Hepatocyte (in vitro differentiated cells): ENCODE results near the gene ENAH. TPM values are rescaled to one million over a fixed set of nuclear protein-coding genes. Genes with fewer than 3 reads are reported as not detected.
A peak's percentile ranks its signal among the peaks of the same experiment; 100 is the strongest.

Source experiments
- DNase-seq: peaks from one replicate; pipeline ENCODE4 v3.0.0-alpha.2; 2016; ENCODE audit warnings: low spot score
- H2AFZ ChIP-seq: fragments of 200-600 bp; sonication (generic); 2 replicates; pipeline ENCODE4 v1.6.0; 2016; ENCODE audit warnings: antibody characterized with exemption, mild to moderate bottlenecking
- H3K27ac ChIP-seq: fragments of 200-600 bp; sonication (generic); 2 replicates; pipeline ENCODE4 v1.5.1; 2016; ENCODE audit warnings: mild to moderate bottlenecking
- H3K27me3 ChIP-seq: fragments of 200-600 bp; sonication (generic); 2 replicates; pipeline ENCODE4 v1.6.1; 2016
- H3K36me3 ChIP-seq: fragments of 200-600 bp; sonication (generic); replicated peaks from 2 replicates; pipeline ENCODE4 v1.5.1; 2016; ENCODE audit warnings: low read depth; ENCODE audit not compliant: insufficient read depth
- H3K4me1 ChIP-seq: fragments of 200-600 bp; sonication (generic); 2 replicates; pipeline ENCODE4 v1.5.1; 2016; ENCODE audit warnings: mild to moderate bottlenecking, moderate library complexity; ENCODE audit not compliant: insufficient read depth
- H3K4me2 ChIP-seq: fragments of 200-600 bp; sonication (generic); 2 replicates; pipeline ENCODE4 v1.6.0; 2016
- H3K4me3 ChIP-seq: fragments of 200-600 bp; sonication (generic); 2 replicates; pipeline ENCODE4 v1.5.1; 2016; ENCODE audit warnings: mild to moderate bottlenecking
- H3K79me2 ChIP-seq: fragments of 200-600 bp; sonication (generic); 2 replicates; pipeline ENCODE4 v1.6.0; 2017; ENCODE audit warnings: mild to moderate bottlenecking
- H3K9me2 ChIP-seq: fragments of 200-600 bp; sonication (generic); replicated peaks from 2 replicates; pipeline ENCODE4 v1.6.0; 2017; ENCODE audit warnings: mild to moderate bottlenecking; ENCODE audit not compliant: insufficient read depth
- H3K9me3 ChIP-seq: fragments of 200-600 bp; sonication (generic); 2 replicates; pipeline ENCODE4 v1.5.1; 2016; ENCODE audit warnings: low read depth, mild to moderate bottlenecking
- H4K20me1 ChIP-seq: fragments of 200-600 bp; sonication (generic); 2 replicates; pipeline ENCODE4 v1.6.0; 2016; ENCODE audit warnings: mild to moderate bottlenecking; ENCODE audit not compliant: insufficient read depth, poor library complexity, severe bottlenecking
- CTCF ChIP-seq: fragments of 200-600 bp; sonication (generic); IDR thresholded peaks from 2 replicates; pipeline ENCODE4 v1.5.1; 2016; ENCODE audit warnings: antibody characterized with exemption, mild to moderate bottlenecking; ENCODE audit not compliant: poor library complexity
- EZH2 ChIP-seq: fragments of 200-600 bp; sonication (generic); IDR thresholded peaks from 2 replicates; pipeline ENCODE4 v1.6.1; 2016; ENCODE audit warnings: antibody characterized with exemption, mild to moderate bottlenecking, borderline replicate concordance
- EZH2phosphoT487 ChIP-seq: fragments of 200-600 bp; sonication (generic); IDR thresholded peaks from one replicate; pipeline ENCODE4 v1.6.1; 2018; ENCODE audit warnings: antibody characterized with exemption, mild to moderate bottlenecking, low read depth, moderate library complexity; ENCODE audit not compliant: unreplicated experiment, severe bottlenecking
- WGBS: methylation state at CpG from one replicate; pipeline ENCODE4 v1.1.6; 2016; ENCODE audit warnings: low lambda C conversion rate; ENCODE audit errors: missing lambda C conversion rate; 5-methylcytosine and 5-hydroxymethylcytosine counted together
- polyA plus RNA-seq: library from polyadenylated mRNA; unstranded; fragments of >200 nt; fragmentation: Nextera tagmentation; extraction: Ambion mirVana; gene quantifications from 2 replicates; pipeline ENCODE4 v1.2.1, GENCODE V29; 2016
- total RNA-seq: library from RNA; depleted of rRNA; stranded (reverse); fragments of >200 nt; gene quantifications from 2 replicates; pipeline ENCODE4 v1.2.3, GENCODE V29; 2014

Gene ENAH
- total and polyA plus RNA-seq, 2 experiments from 2014 or later, result 51.3 to 115 TPM

- peak overlapping the region; percentile 41 for H3K4me2 ChIP-seq
- TF ChIP-seq CTCF (no peak), EZH2phosphoT487 (no peak), EZH2 (no peak)
- no peaks in the 10 kb centered on the region for H3K36me3 ChIP-seq
- H3K27ac ChIP-seq, result peak overlapping the region; percentile 68
- peaks cover 29% of the 10 kb centered on the region for H3K4me1 ChIP-seq
- WGBS, result 89% methylated on average over 7 of the region's 7 CpGs
- H3K79me2 ChIP-seq, result peaks cover 93% of the 10 kb centered on the region
- H3K4me3 ChIP-seq, result no peak overlapping the region
- H3K27me3 ChIP-seq, result no peaks in the 10 kb centered on the region
- no peaks in the 10 kb centered on the region for H3K9me2 ChIP-seq
- H3K9me3 ChIP-seq, result no peaks in the 10 kb centered on the region
- no peak for DNase-seq
- no peak overlapping the region for H2AFZ ChIP-seq
- H4K20me1 ChIP-seq, result peaks cover 4% of the 10 kb centered on the region
These were observed 41.2 kb downstream of the ENAH start for GRCh38 chr1:225611537-225612223.

- Histone ChIP-seq H3K9me2 (no peaks in the 10 kb centered on the region), H2AFZ (no peak overlapping the region), H3K4me3 (no peak overlapping the region), H3K27me3 (no peaks in the 10 kb centered on the region), H3K27ac (no peak overlapping the region), H3K4me1 (peaks cover 29% of the 10 kb centered on the region), H4K20me1 (peaks cover 4% of the 10 kb centered on the region), H3K79me2 (peaks cover 94% of the 10 kb centered on the region), H3K4me2 (no peak overlapping the region), H3K9me3 (no peaks in the 10 kb centered on the region), H3K36me3 (no peaks in the 10 kb centered on the region)
- TF ChIP-seq EZH2phosphoT487 (no peak), CTCF (no peak), EZH2 (no peak)
- 97% methylated on average over 5 of the region's 5 CpGs for WGBS
- DNase-seq, result no peak
These were observed 42.4 kb downstream of the ENAH start for GRCh38 chr1:225610539-225610938.

- no peaks in the 10 kb centered on the region for H3K9me3 ChIP-seq
- H3K4me3 ChIP-seq, result no peak overlapping the region
- H3K27me3 ChIP-seq, result no peaks in the 10 kb centered on the region
- no peaks in the 10 kb centered on the region for H3K36me3 ChIP-seq
- H3K27ac ChIP-seq, result peak overlapping the region; percentile 15
- H3K4me2 ChIP-seq, result peak overlapping the region; percentile 41
- H3K79me2 ChIP-seq, result peaks cover 97% of the 10 kb centered on the region
- TF ChIP-seq CTCF (no peak), EZH2 (no peak), EZH2phosphoT487 (no peak)
- DNase-seq, result no peak
- peaks cover 35% of the 10 kb centered on the region for H3K4me1 ChIP-seq
- no peaks in the 10 kb centered on the region for H3K9me2 ChIP-seq
- H4K20me1 ChIP-seq, result peaks cover 7% of the 10 kb centered on the region
- H2AFZ ChIP-seq, result no peak overlapping the region
- WGBS, result 86% methylated on average over 14 of the region's 14 CpGs
These were observed 44.7 kb downstream of the ENAH start for GRCh38 chr1:225608014-225608796.
